Omental fat pad (tissue), 4 donors: ENCODE data around the gene ATAD1. TPM values are rescaled to one million over a fixed set of nuclear protein-coding genes. Genes with fewer than 3 reads are reported as not detected.

ENCODE experiments used
- ATAC-seq: fragments of 150-250 bp; one replicate; pipeline ENCODE4 v1.9.1; 2016; ENCODE audit warnings: mild to moderate bottlenecking, moderate library complexity; ENCODE audit not compliant: low FRiP score
- DNase-seq: peaks from one replicate; pipeline ENCODE4 v3.0.0-alpha.2; 2019; ENCODE audit warnings: low spot score
- CTCF ChIP-seq, 3 donors: fragments of 450-650 bp; IDR thresholded peaks; one replicate each; pipeline ENCODE4 v1.5.1; 2016 to 2017; ENCODE audit warnings: antibody characterized with exemption in 3 of 3, mild to moderate bottlenecking in 3 of 3, moderate library complexity in 2 of 3
- small RNA-seq: library from RNA; depleted of rRNA; stranded (forward); fragments of <200 nt; gene quantifications from one replicate; pipeline ENCODE3, GENCODE V24; 2016
- total RNA-seq, 4 donors: library from RNA; depleted of rRNA; stranded (reverse); fragments of >200 nt; gene quantifications; one replicate each; pipeline ENCODE4 v1.1.0, GENCODE V29; 2016

The ATAD1 gene
- total RNA-seq, 4 donors from 2014 or later, result 29.4 to 34.2 (median 31.5) TPM

GRCh38 chr10:87702260-87702972 is 115.6 kb downstream of the ATAD1 start:
- TF ChIP-seq CTCF (IDR thresholded peaks at IDR 0.05), result no peak
- ATAC-seq, result no peak
- DNase-seq, result no peak

Small RNA genes lying within 50 kb of the gene (small RNA-seq; reads per million reads assigned to genes)
- not detected for gene RN7SL78P

Other genes with a start within 250 kb of the ATAD1 start
- gene PAPSS2, start 158.3 kb downstream of the ATAD1 start, total RNA-seq, result 100 to 1,000 TPM in 1 of 4 donors, 10 to 100 TPM in 3; 57.1 to 101 (median 67.0) TPM
- gene KLLN, start 45.3 kb upstream of the ATAD1 start, total RNA-seq, result 1 to 10 TPM in 2 of 4 donors, under 1 TPM in 2; 0.60 to 1.9 (median 1.0) TPM
- 100 to 1,000 TPM; 167 to 352 (median 285) TPM for gene PTEN, start 45.4 kb upstream of the ATAD1 start, total RNA-seq